WTC11 (cell line): ENCODE data around the gene XIRP2. TPM values are rescaled to one million over a fixed set of nuclear protein-coding genes. Genes with fewer than 3 reads are reported as not detected.

Source experiments
- ATAC-seq: fragments of 200-7000 bp; cut with Tn5 transposase; 2 replicates; pipeline ENCODE4 v1.10.0; 2021; ENCODE audit warnings: mild to moderate bottlenecking, moderate library complexity
- CTCF ChIA-PET: fragments of 300-600 bp; sonication (Branson Sonifier 250); formaldehyde crosslinking; loops from one replicate; lab custom pipeline; 2021; ENCODE audit warnings: antibody characterized with exemption; lab: Charles Lee
- POLR2A ChIA-PET: fragments of 350-600 bp; sonication (Branson Sonifier 250); formaldehyde crosslinking; loops from one replicate; lab custom pipeline; 2021; ENCODE audit warnings: antibody characterized with exemption; lab: Charles Lee
- DNase-seq: peaks from one replicate; pipeline ENCODE4 v3.0.0; 2021; ENCODE audit warnings: low spot score
- H3K27ac Mint-ChIP-seq: 2 replicates; pipeline ENCODE4 v1.8.0; 2021; ENCODE audit warnings: mixed read lengths
- H3K27me3 Mint-ChIP-seq: 2 replicates; pipeline ENCODE4 v1.8.0; 2021; ENCODE audit warnings: low read depth, mild to moderate bottlenecking, moderate library complexity, mixed read lengths
- H3K36me3 Mint-ChIP-seq: 2 replicates; pipeline ENCODE4 v1.8.0; 2021; ENCODE audit warnings: mixed read lengths
- H3K4me1 Mint-ChIP-seq: 2 replicates; pipeline ENCODE4 v1.8.0; 2022; ENCODE audit warnings: mixed read lengths
- H3K4me3 Mint-ChIP-seq: 2 replicates; pipeline ENCODE4 v1.8.0; 2021; ENCODE audit warnings: mild to moderate bottlenecking, moderate library complexity, mixed read lengths
- H3K9me3 Mint-ChIP-seq: 2 replicates; pipeline ENCODE4 v1.8.0; 2021; ENCODE audit warnings: mixed read lengths
- FOXJ3 ChIP-seq: sonication (generic); formaldehyde crosslinking; IDR thresholded peaks from 2 replicates; pipeline ENCODE4 v1.9.0; 2021; ENCODE audit warnings: missing genetic modification reagents, mild to moderate bottlenecking, borderline replicate concordance
- JAZF1 ChIP-seq: fragments of 250-450 bp; sonication (Bioruptor Pico); IDR thresholded peaks from 2 replicates; pipeline ENCODE4 v1.9.0; 2021; ENCODE audit warnings: moderate library complexity, mild to moderate bottlenecking, inconsistent platforms
- KAT7 ChIP-seq: sonication (generic); formaldehyde crosslinking; IDR thresholded peaks from 2 replicates; pipeline ENCODE4 v1.8.1; 2023; ENCODE audit warnings: missing genetic modification reagents, mild to moderate bottlenecking, borderline replicate concordance
- MYBL2 ChIP-seq: sonication (generic); formaldehyde crosslinking; IDR thresholded peaks from 2 replicates; pipeline ENCODE4 v1.8.1; 2023; ENCODE audit warnings: mild to moderate bottlenecking, moderate library complexity, missing genetic modification reagents
- NR1H2 ChIP-seq: sonication (generic); formaldehyde crosslinking; IDR thresholded peaks from 2 replicates; pipeline ENCODE4 v1.9.0; 2021; ENCODE audit warnings: mild to moderate bottlenecking, moderate library complexity, missing genetic modification reagents
- RELA ChIP-seq: sonication (generic); formaldehyde crosslinking; IDR thresholded peaks from 2 replicates; pipeline ENCODE4 v1.8.1; 2022; ENCODE audit warnings: missing genetic modification reagents, mild to moderate bottlenecking, borderline replicate concordance
- SP1 ChIP-seq: sonication (generic); formaldehyde crosslinking; conservative IDR thresholded peaks from 2 replicates; pipeline ENCODE4 v1.8.1; 2022; ENCODE audit warnings: missing genetic modification reagents
- TEAD1 ChIP-seq: sonication (generic); formaldehyde crosslinking; IDR thresholded peaks from 2 replicates; pipeline ENCODE4 v1.8.0; 2022; ENCODE audit warnings: mild to moderate bottlenecking, missing genetic modification reagents
- TEAD4 ChIP-seq: sonication (generic); formaldehyde crosslinking; IDR thresholded peaks from 2 replicates; pipeline ENCODE4 v1.8.0; 2022; ENCODE audit warnings: mild to moderate bottlenecking, missing genetic modification reagents
- USF2 ChIP-seq: sonication (generic); formaldehyde crosslinking; IDR thresholded peaks from 2 replicates; pipeline ENCODE4 v1.8.1; 2023; ENCODE audit warnings: mild to moderate bottlenecking, missing genetic modification reagents, moderate library complexity
- ZBTB21 ChIP-seq: sonication (generic); formaldehyde crosslinking; IDR thresholded peaks from 2 replicates; pipeline ENCODE4 v1.8.1; 2023; ENCODE audit warnings: mild to moderate bottlenecking, missing genetic modification reagents, borderline replicate concordance
- ZMAT4 ChIP-seq: fragments of 250-450 bp; sonication (Bioruptor Pico); IDR thresholded peaks from 2 replicates; pipeline ENCODE4 v1.9.0; 2021; ENCODE audit warnings: mild to moderate bottlenecking
- ZNF121 ChIP-seq: sonication (generic); formaldehyde crosslinking; IDR thresholded peaks from 2 replicates; pipeline ENCODE4 v1.8.0; 2023; ENCODE audit warnings: missing genetic modification reagents
- ZNF232 ChIP-seq: sonication (generic); formaldehyde crosslinking; IDR thresholded peaks from 2 replicates; pipeline ENCODE4 v1.8.0; 2022; ENCODE audit warnings: mild to moderate bottlenecking, missing genetic modification reagents
- ZNF281 ChIP-seq: sonication (generic); formaldehyde crosslinking; IDR thresholded peaks from 2 replicates; pipeline ENCODE4 v1.8.0; 2023; ENCODE audit warnings: mild to moderate bottlenecking, missing genetic modification reagents
- ZNF317 ChIP-seq: sonication (generic); formaldehyde crosslinking; IDR thresholded peaks from 2 replicates; pipeline ENCODE4 v1.8.1; 2023; ENCODE audit warnings: low read depth, mild to moderate bottlenecking, moderate library complexity, missing genetic modification reagents, borderline replicate concordance
- ZSCAN18 ChIP-seq: fragments of 250-450 bp; sonication (Bioruptor Pico); IDR thresholded peaks from 2 replicates; pipeline ENCODE4 v2.1.2; 2022; ENCODE audit warnings: mild to moderate bottlenecking, moderate library complexity
- total RNA-seq: library from RNA; stranded (reverse); gene quantifications from 3 replicates; pipeline ENCODE4 v1.2.3, GENCODE V29; 2021
- TF ChIP-seq, protein P1 (sequence below): sonication (generic); formaldehyde crosslinking; IDR thresholded peaks from 2 replicates; pipeline ENCODE4 v1.8.0; 2022; ENCODE audit warnings: mild to moderate bottlenecking, missing genetic modification reagents
- TF ChIP-seq, protein P2 (sequence below): sonication (generic); formaldehyde crosslinking; IDR thresholded peaks from 2 replicates; pipeline ENCODE4 v1.8.1; 2022; ENCODE audit warnings: missing genetic modification reagents, borderline replicate concordance
- TF ChIP-seq, protein P3 (sequence below): fragments of 250-450 bp; sonication (Bioruptor Pico); IDR thresholded peaks from 2 replicates; pipeline ENCODE4 v1.9.0; 2021; ENCODE audit warnings: mild to moderate bottlenecking
- TF ChIP-seq, protein P4 (sequence below): sonication (generic); formaldehyde crosslinking; IDR thresholded peaks from 2 replicates; pipeline ENCODE4 v1.8.1; 2022; ENCODE audit warnings: mild to moderate bottlenecking, missing genetic modification reagents, moderate library complexity, borderline replicate concordance

The XIRP2 gene
- total RNA-seq, 1 experiment from 2014 or later: 0.87 TPM

GRCh38 chr2:166901336-166901735 is 13.1 kb downstream of the XIRP2 start:
- CTCF ChIA-PET: interaction anchor here (0.5 to 1.3 kb wide), 4 partner anchors 43 to 385 kb away, joined by 3 to 9 read pairs (median 4); no protein-coding TSS in a partner anchor
- DNase-seq: no peak
- Mint-ChIP-seq H3K27me3 (no peaks in the 10 kb centered on the region), H3K36me3 (no peaks in the 10 kb centered on the region), H3K27ac (no peak overlapping the region), H3K4me3 (no peak overlapping the region), H3K4me1 (no peaks in the 10 kb centered on the region), H3K9me3 (no peaks in the 10 kb centered on the region)
- POLR2A ChIA-PET: no interaction called here
- TF ChIP-seq, protein P1, sequence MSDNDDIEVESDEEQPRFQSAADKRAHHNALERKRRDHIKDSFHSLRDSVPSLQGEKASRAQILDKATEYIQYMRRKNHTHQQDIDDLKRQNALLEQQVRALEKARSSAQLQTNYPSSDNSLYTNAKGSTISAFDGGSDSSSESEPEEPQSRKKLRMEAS: no peak
- TF ChIP-seq ZSCAN18 (CRISPR knock-in tag): no peak
- TF ChIP-seq SP1 (CRISPR knock-in tag): no peak
- no peak for TF ChIP-seq KAT7 (CRISPR knock-in tag)
- TF ChIP-seq ZNF232 (CRISPR knock-in tag): no peak
- TF ChIP-seq, protein P2, sequence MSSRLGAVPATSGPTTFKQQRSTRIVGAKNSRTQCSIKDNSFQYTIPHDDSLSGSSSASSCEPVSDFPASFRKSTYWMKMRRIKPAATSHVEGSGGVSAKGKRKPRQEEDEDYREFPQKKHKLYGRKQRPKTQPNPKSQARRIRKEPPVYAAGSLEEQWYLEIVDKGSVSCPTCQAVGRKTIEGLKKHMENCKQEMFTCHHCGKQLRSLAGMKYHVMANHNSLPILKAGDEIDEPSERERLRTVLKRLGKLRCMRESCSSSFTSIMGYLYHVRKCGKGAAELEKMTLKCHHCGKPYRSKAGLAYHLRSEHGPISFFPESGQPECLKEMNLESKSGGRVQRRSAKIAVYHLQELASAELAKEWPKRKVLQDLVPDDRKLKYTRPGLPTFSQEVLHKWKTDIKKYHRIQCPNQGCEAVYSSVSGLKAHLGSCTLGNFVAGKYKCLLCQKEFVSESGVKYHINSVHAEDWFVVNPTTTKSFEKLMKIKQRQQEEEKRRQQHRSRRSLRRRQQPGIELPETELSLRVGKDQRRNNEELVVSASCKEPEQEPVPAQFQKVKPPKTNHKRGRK (CRISPR knock-in tag): no peak
- TF ChIP-seq ZNF281 (CRISPR knock-in tag): no peak
- TF ChIP-seq MYBL2 (CRISPR knock-in tag): no peak
- no peak for ATAC-seq

- POLR2A ChIA-PET: no interaction called here
- TF ChIP-seq FOXJ3 (CRISPR knock-in tag) (no peak), USF2 (CRISPR knock-in tag) (no peak), JAZF1 (CRISPR knock-in tag) (no peak), ZMAT4 (CRISPR knock-in tag) (no peak), NR1H2 (CRISPR knock-in tag) (no peak), ZBTB21 (CRISPR knock-in tag) (no peak), RELA (CRISPR knock-in tag) (no peak), ZNF317 (no peak), TEAD1 (CRISPR knock-in tag) (no peak), TEAD4 (CRISPR knock-in tag) (no peak), ZNF121 (no peak)
- TF ChIP-seq, protein P3, sequence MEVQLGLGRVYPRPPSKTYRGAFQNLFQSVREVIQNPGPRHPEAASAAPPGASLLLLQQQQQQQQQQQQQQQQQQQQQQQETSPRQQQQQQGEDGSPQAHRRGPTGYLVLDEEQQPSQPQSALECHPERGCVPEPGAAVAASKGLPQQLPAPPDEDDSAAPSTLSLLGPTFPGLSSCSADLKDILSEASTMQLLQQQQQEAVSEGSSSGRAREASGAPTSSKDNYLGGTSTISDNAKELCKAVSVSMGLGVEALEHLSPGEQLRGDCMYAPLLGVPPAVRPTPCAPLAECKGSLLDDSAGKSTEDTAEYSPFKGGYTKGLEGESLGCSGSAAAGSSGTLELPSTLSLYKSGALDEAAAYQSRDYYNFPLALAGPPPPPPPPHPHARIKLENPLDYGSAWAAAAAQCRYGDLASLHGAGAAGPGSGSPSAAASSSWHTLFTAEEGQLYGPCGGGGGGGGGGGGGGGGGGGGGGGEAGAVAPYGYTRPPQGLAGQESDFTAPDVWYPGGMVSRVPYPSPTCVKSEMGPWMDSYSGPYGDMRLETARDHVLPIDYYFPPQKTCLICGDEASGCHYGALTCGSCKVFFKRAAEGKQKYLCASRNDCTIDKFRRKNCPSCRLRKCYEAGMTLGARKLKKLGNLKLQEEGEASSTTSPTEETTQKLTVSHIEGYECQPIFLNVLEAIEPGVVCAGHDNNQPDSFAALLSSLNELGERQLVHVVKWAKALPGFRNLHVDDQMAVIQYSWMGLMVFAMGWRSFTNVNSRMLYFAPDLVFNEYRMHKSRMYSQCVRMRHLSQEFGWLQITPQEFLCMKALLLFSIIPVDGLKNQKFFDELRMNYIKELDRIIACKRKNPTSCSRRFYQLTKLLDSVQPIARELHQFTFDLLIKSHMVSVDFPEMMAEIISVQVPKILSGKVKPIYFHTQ (CRISPR knock-in tag): no peak
- TF ChIP-seq, protein P4, sequence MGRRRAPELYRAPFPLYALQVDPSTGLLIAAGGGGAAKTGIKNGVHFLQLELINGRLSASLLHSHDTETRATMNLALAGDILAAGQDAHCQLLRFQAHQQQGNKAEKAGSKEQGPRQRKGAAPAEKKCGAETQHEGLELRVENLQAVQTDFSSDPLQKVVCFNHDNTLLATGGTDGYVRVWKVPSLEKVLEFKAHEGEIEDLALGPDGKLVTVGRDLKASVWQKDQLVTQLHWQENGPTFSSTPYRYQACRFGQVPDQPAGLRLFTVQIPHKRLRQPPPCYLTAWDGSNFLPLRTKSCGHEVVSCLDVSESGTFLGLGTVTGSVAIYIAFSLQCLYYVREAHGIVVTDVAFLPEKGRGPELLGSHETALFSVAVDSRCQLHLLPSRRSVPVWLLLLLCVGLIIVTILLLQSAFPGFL: no peak
Measured at GRCh38 chr2:166916987-166917386, 28.7 kb downstream of the XIRP2 start.

More at GRCh38 chr2:166916987-166917386, 28.7 kb downstream of the XIRP2 start:
- Mint-ChIP-seq H3K9me3 (peaks cover 24% of the 10 kb centered on the region), H3K27me3 (no peaks in the 10 kb centered on the region), H3K4me1 (no peaks in the 10 kb centered on the region), H3K27ac (no peak overlapping the region), H3K4me3 (no peak overlapping the region), H3K36me3 (peaks cover 12% of the 10 kb centered on the region)
- ATAC-seq (no peak), DNase-seq (no peak)
- CTCF ChIA-PET: interaction anchor here (1.2 kb wide), 1 partner anchor 16 kb away, joined by 4 read pairs; no protein-coding TSS in a partner anchor
